HG03469 (cell line): ENCODE results near the gene BDNF.
"Not testable (repeated sequence)": the region's sequence is repeated elsewhere in the genome, so short reads cannot be mapped to it uniquely, and the experiment has no call there.

Experiments
- ATAC-seq: cut with Tn5 transposase; IDR thresholded peaks from one replicate; pipeline ENCODE4 v1.9.1; 2021; ENCODE audit warnings: mild to moderate bottlenecking, moderate library complexity, moderate number of reproducible peaks; ENCODE audit not compliant: unreplicated experiment

The BDNF gene

GRCh38 chr11:27700351-27701301 lies at the start of gene BDNF:
TSS of gene BDNF (minus strand) at chr11:27700455. CDS start at chr11:27658564, 41,891 bp downstream.
- ATAC-seq = no peak

DNA sequence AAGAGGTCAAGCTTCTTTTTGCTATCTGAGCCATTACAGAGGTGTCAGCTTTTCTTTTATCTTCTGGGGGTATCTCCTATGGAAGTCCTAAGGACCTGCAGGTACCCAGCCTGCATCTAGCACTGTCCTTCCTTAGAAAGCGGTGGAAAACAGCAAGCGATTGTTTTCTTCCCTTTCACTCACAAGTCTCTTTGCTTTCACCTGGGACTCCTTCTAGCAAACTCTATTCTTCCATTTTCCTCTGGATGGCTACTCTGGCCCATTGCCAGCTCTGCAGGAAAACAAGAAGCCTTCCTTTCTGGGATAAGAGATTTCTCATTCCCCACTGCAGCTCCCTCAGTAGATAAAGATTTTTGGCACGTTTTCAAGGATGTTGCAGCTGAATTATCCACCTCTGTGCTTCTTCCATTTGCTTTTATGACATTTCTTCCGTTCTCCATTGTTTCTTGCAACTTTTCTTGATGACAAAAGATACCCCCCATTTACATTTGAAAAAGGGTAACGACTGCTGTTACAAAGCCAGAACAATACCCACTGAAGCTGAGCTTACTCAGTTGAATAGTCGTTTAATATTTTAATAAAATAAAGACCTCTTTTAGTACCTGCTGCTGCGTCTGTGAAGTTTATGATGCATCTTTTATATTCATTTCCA lies 40.2 kb upstream of the BDNF start:
- no peak for ATAC-seq

DNA sequence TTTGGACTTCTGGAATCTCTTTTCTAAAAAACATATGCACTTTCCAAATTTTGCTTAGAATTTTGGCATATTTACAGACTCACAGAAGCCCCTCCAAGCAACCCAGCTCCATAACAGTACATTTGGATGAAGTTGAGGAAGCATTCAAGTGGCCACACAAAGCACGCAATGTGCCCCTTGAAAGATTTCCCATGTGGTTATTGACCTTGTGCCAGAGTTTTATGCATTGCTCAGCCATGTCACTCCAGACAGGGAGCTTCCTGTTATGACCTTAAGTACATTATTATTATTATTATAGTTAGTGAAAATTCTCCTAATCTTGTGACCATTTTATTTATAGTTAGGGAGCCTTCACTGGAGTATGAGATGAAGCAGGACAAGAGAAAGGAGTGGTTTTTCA lies 35.0 kb upstream of the BDNF start:
- no peak for ATAC-seq

- ATAC-seq = not testable (repeated sequence)
Observed at GRCh38 chr11:27731803-27732202, 31.5 kb upstream of the BDNF start.

DNA sequence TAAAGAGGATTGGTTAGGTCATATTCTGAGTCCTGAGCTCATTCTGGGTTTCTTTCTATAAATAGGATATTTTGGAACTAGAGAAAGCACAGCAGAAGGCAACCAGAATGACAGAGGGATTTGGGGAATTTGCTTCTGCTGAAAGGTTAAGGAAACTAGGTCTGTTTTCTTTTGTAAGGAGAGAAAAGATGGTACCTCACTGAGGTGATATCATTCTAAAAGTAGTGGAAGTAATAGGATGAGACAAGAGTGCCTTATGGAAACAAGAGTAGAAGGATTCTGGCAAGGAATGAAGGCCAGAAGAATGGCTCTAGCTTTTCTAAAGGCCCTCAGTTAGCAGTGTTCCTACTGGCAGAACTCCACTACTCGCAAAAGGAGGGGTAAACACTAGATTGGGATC lies 26.7 kb upstream of the BDNF start:
- ATAC-seq = no peak

GRCh38 chr11:27723687-27724086 lies 23.4 kb upstream of the BDNF start:
- ATAC-seq = no peak

GRCh38 chr11:27722953-27723344 lies 22.7 kb upstream of the BDNF start:
- no peak for ATAC-seq

DNA sequence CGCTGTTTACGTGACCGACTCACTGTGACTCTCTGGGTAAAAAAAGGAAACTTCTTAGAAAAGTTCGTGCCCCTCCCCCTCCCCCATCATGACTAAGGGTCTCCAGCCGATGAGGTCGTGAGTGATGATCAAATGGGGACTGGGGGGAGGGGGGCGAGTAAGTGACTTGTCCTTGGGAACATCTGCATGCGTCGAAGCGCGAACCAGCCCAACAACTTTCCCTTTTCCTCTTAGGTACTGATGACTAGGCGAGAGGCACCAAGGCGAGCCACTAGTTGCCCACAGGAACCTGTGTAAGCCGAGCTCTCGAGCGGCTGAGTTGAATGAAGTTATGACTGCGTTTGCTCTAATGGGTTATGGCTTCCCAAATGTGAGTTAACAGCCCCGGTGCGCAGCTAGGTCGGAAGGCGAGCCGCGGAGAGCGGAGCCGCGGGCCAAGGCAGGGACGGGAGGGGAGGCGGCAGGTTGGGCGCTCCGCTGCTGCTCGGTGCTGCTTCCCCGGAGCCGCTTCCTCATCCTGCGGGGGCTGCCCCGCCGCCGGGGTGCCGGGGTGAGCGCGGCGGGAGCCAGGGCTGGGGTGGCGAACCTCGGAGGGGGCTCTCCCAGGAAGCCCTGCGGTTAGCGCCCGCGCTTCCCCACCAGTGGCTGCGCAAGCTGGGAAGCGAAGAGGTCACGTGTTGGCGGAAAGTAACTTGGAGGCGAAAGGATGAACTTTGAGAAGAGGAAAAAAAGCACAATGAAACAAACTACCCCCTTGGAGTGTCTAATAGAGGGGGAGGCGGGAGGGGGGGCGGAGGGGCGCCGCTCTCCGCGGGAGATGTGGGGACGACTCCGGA lies 22.1 kb upstream of the BDNF start:
- no peak for ATAC-seq

- ATAC-seq = no peak
Observed at GRCh38 chr11:27721264-27722116, 21.2 kb upstream of the BDNF start.

DNA sequence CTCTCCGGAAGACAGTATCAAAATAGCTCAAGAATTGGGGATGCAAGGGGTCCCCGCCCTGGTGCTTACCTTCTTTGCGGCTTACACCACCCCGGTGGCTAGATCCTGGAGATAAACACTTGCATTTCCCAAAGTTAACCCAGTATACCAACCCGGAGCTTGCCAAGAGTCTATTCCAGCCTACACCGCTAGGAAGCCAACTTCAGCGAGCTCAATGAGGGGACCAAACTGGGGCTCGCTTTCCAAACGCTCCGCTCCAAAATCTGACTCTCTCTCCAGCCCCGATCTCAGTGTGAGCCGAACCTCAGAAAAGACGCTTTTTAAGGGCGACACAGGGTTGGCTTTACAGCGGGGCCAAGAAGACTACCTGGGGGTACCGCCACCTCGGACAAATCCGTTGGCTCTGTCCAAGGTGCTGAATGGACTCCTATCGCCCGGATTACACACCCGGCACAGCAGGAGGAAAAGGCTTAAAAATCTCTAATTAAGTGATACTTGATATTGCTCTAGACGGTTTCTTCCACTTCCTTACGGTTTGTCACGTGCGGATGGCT lies 20.1 kb upstream of the BDNF start:
- ATAC-seq = no peak

DNA sequence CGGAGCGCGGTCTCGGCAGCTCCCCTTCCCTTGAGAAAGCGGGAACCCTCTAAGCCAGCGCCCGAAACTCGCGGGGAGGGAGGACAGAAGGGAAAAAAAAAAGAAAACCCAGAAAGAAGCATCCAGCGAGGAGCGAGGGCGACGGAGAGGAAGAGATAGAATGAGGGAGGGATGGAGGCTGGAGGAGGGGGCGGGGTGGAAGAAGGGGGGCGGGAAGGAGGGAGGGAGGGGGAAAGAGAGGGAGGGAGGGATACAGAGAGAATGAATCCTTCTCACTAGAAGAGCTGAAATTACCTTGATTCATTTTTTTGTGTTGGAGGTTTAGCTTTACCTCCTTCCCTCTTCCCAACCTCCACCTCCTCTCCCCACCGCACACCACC lies 19.3 kb upstream of the BDNF start:
- no peak for ATAC-seq

DNA sequence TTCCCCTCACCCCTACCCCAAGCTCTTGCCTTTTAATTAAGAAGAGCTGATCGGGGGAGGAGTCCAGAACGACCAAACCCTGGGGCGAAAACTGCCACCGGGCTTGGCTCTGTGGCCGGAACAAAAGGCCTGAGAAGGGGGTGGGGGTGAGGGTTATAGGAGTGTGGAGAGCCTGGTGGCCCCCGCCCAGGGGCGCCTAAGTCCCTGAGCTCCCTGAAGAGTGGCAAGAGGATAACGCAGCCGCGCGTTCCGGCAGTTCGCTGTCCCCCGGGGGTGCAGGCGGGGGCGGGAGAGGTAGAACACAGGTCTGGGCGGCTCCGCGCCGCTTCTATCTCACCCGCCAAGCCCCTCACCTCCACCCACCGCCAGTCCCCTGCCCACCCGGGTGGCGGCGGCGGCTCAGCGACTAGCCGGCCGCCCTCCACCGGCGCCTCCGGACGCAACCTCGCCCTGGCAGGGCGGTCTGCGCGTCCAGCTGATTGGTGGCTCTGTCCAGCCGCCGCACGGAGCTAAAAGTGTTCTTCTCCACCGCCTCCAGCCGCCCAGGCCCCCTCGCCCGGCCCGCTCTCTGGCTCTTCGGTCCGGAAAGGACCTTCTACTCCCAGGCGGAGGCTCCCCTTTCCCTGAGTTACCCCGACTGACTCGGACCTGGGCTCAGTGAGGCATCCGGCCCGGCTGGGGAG lies 18.7 kb upstream of the BDNF start:
- ATAC-seq = no peak

DNA sequence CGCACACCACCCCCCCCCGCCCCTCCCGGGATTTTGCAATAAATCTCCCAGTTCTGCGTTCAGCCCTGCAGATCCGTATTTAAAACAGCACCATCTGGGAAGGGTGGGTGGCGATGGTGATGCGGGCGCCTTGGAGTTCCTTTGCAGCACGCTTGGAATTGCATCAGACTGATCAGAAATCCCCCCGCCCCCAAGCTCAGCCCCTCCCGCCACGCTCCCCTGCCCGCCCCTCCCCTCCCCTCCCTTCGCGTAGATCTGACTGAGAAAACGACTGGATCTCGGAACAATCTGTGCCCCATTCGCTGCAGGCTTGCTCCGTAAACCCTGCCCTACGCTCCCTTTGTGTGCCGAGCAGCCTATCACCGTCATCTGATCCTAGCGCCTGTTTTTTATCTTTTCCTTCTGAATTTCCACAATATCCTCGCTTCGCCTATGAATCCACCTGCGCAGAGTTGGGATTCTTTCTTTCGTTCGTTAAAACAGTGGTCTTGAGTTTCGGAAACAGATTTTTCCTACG lies 18.1 kb upstream of the BDNF start:
- ATAC-seq = no peak

GRCh38 chr11:27717801-27718229 lies 17.6 kb upstream of the BDNF start:
- no peak for ATAC-seq

DNA sequence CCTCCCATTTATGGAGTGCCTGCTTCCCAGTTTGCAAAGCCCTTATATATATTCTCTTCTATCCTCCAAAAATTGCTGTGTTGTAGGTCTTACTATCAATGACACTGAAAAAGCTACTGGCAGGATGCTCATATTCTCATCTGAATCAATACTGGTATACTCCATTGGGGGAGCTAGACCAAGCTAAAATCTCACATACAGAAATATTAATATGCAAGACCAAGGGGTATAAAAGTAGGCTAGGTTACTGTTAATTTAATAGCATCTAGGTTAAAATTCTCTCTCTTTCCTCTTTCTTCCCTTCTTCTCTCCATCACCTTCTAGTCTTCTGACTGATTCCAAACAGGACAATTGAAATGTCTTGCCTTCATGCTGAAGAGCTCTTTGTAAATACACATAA lies 17.1 kb upstream of the BDNF start:
- no peak for ATAC-seq

- ATAC-seq = no peak
Observed at GRCh38 chr11:27716835-27717234, 16.6 kb upstream of the BDNF start.

GRCh38 chr11:27716216-27716615 lies 16.0 kb upstream of the BDNF start:
- no peak for ATAC-seq

DNA sequence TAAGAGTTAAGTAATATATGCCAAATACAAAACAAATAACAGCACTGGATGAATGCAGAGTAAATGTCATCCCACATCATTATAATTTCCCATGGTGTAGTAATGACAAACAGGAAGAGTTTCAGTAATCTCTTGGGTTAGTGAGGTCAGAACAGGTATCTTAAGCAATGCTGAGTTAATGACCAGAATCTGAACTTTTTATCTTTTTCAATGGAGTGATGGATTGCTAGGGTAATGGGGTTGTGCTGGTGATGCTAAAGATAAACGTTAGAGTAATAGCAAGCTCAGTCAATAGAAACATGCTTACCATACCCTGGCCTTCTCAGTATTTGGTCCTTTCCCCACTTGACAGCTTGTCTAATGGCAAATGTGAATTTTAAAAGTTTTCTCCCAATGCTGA lies 11.5 kb upstream of the BDNF start:
- no peak for ATAC-seq

DNA sequence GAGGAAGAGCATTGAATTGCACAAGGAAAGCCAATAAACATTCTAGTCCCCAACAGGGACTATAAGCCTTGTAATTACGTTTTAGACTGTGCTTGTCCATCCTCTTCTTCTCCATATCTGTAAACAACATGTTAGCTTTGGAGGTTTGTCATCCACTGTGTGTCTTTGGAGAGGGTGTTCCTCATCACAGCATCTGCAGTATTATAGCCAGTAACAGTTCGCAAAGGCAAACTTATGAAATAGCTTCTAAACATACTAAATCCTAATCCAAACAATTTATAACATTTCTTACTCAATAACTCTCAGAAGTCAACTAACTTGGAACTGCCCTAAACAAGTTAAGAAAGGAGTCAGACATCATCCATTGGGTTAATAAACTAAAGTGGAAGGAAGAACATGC lies 10.3 kb upstream of the BDNF start:
- ATAC-seq = no peak
